ENCODE data around the gene ANKRD13B.
A peak's percentile ranks its signal among the peaks of the same experiment; 100 is the strongest.

ANKRD13B gene

GRCh38 chr17:29563816-29564215 is 29.1 kb upstream of the ANKRD13B start:
- no peaks in the 10 kb centered on the region for H3K9me3 Mint-ChIP-seq
- H3K36me3 Mint-ChIP-seq, result peaks cover 3% of the 10 kb centered on the region
- DNase-seq (ENCODE audit: low spot score in 2 of 2), result peak; percentile 38 to 41
- H3K4me1 Mint-ChIP-seq, result peaks cover 39% of the 10 kb centered on the region
- H3K27ac Mint-ChIP-seq, result peak overlapping the region; percentile 73
- H3K27me3 Mint-ChIP-seq, result no peaks in the 10 kb centered on the region
- peak overlapping the region; percentile 18 for H3K4me3 Mint-ChIP-seq
- peak; percentile 34 for ATAC-seq (ENCODE audit: low read depth)

- peak overlapping the region; percentile 84 for H3K27ac Mint-ChIP-seq
- peak; percentile 6 for ATAC-seq (ENCODE audit: low read depth)
- no peak for DNase-seq (ENCODE audit: low spot score in 2 of 2)
- no peaks in the 10 kb centered on the region for H3K9me3 Mint-ChIP-seq
- H3K4me3 Mint-ChIP-seq, result peak overlapping the region; percentile 95
- H3K4me1 Mint-ChIP-seq, result peaks cover 32% of the 10 kb centered on the region
- peaks cover 3% of the 10 kb centered on the region for H3K36me3 Mint-ChIP-seq
- H3K27me3 Mint-ChIP-seq, result no peaks in the 10 kb centered on the region
These were observed 27.1 kb upstream of the ANKRD13B start for GRCh38 chr17:29565643-29566472.

- Mint-ChIP-seq H3K36me3 (peaks cover 3% of the 10 kb centered on the region), H3K4me1 (peaks cover 31% of the 10 kb centered on the region), H3K9me3 (no peaks in the 10 kb centered on the region), H3K4me3 (peak within 1 kb of the TSS; percentile 97), H3K27ac (peak within 1 kb of the TSS; percentile 91), H3K27me3 (no peaks in the 10 kb centered on the region)
- DNase-seq (ENCODE audit: low spot score in 2 of 2) (peak; percentile 54 to 76), ATAC-seq (ENCODE audit: low read depth) (peak; percentile 21)
These were observed 26.2 kb upstream of the ANKRD13B start, which contains the start of gene ABHD15 for GRCh38 chr17:29566473-29567303. TSS of gene ABHD15 (minus strand) at chr17:29567037. CDS start at chr17:29566966, 71 bp downstream.

- Mint-ChIP-seq H3K36me3 (no peaks in the 10 kb centered on the region), H3K9me3 (no peaks in the 10 kb centered on the region), H3K4me1 (peaks cover 26% of the 10 kb centered on the region), H3K4me3 (peak overlapping the region; percentile 97), H3K27me3 (no peaks in the 10 kb centered on the region), H3K27ac (peak overlapping the region; percentile 91)
- DNase-seq (ENCODE audit: low spot score in 2 of 2), result no peak
- ATAC-seq (ENCODE audit: low read depth), result peak; percentile 9
These were observed 25.7 kb upstream of the ANKRD13B start for GRCh38 chr17:29567304-29567553.

GRCh38 chr17:29567554-29568330 is 25.2 kb upstream of the ANKRD13B start:
- no peaks in the 10 kb centered on the region for H3K36me3 Mint-ChIP-seq
- H3K9me3 Mint-ChIP-seq, result no peaks in the 10 kb centered on the region
- peak; percentile 67 for ATAC-seq (ENCODE audit: low read depth)
- DNase-seq (ENCODE audit: low spot score in 2 of 2), result peak; percentile 73 to 77
- peak overlapping the region; percentile 91 for H3K27ac Mint-ChIP-seq
- peaks cover 23% of the 10 kb centered on the region for H3K4me1 Mint-ChIP-seq
- H3K4me3 Mint-ChIP-seq, result peak overlapping the region; percentile 97
- H3K27me3 Mint-ChIP-seq, result no peaks in the 10 kb centered on the region

- H3K27ac Mint-ChIP-seq, result peak within 1 kb of the TSS; percentile 91
- no peaks in the 10 kb centered on the region for H3K9me3 Mint-ChIP-seq
- DNase-seq (ENCODE audit: low spot score in 2 of 2) (peak; percentile 64 to 70), ATAC-seq (ENCODE audit: low read depth) (peak; percentile 46)
- H3K27me3 Mint-ChIP-seq, result no peaks in the 10 kb centered on the region
- peaks cover 20% of the 10 kb centered on the region for H3K4me1 Mint-ChIP-seq
- peaks cover 2% of the 10 kb centered on the region for H3K36me3 Mint-ChIP-seq
- peak within 1 kb of the TSS; percentile 97 for H3K4me3 Mint-ChIP-seq
These were observed 24.3 kb upstream of the ANKRD13B start, which contains the start of gene TP53I13 for GRCh38 chr17:29568331-29569244. TSS of gene TP53I13 (plus strand) at chr17:29568701. CDS start at chr17:29568759, 58 bp downstream.

GRCh38 chr17:29569245-29569950 is 23.5 kb upstream of the ANKRD13B start:
- Mint-ChIP-seq H3K4me3 (peak overlapping the region; percentile 79), H3K27me3 (no peaks in the 10 kb centered on the region), H3K4me1 (peaks cover 15% of the 10 kb centered on the region), H3K27ac (peak overlapping the region; percentile 91), H3K9me3 (no peaks in the 10 kb centered on the region), H3K36me3 (peaks cover 2% of the 10 kb centered on the region)
- DNase-seq (ENCODE audit: low spot score in 2 of 2) (peak in 1 of 2 donors; percentile 16), ATAC-seq (ENCODE audit: low read depth) (no peak)

- DNase-seq (ENCODE audit: low spot score in 2 of 2), result no peak
- H3K27ac Mint-ChIP-seq, result peak overlapping the region; percentile 15
- no peak for ATAC-seq (ENCODE audit: low read depth)
- no peaks in the 10 kb centered on the region for H3K27me3 Mint-ChIP-seq
- peak overlapping the region; percentile 66 for H3K4me3 Mint-ChIP-seq
- H3K36me3 Mint-ChIP-seq, result peaks cover 5% of the 10 kb centered on the region
- H3K9me3 Mint-ChIP-seq, result no peaks in the 10 kb centered on the region
- peaks cover 20% of the 10 kb centered on the region for H3K4me1 Mint-ChIP-seq
These were observed 22.4 kb upstream of the ANKRD13B start for GRCh38 chr17:29570521-29570920.

GRCh38 chr17:29571486-29571882 is 21.4 kb upstream of the ANKRD13B start:
- H3K9me3 Mint-ChIP-seq, result no peaks in the 10 kb centered on the region
- peaks cover 19% of the 10 kb centered on the region for H3K4me1 Mint-ChIP-seq
- no peak overlapping the region for H3K4me3 Mint-ChIP-seq
- DNase-seq (ENCODE audit: low spot score in 2 of 2) (no peak), ATAC-seq (ENCODE audit: low read depth) (no peak)
- no peak overlapping the region for H3K27ac Mint-ChIP-seq
- peaks cover 5% of the 10 kb centered on the region for H3K36me3 Mint-ChIP-seq
- H3K27me3 Mint-ChIP-seq, result no peaks in the 10 kb centered on the region

- H3K4me1 Mint-ChIP-seq, result peaks cover 19% of the 10 kb centered on the region
- no peaks in the 10 kb centered on the region for H3K27me3 Mint-ChIP-seq
- H3K27ac Mint-ChIP-seq, result no peak overlapping the region
- ATAC-seq (ENCODE audit: low read depth), result no peak
- no peaks in the 10 kb centered on the region for H3K9me3 Mint-ChIP-seq
- no peak for DNase-seq (ENCODE audit: low spot score in 2 of 2)
- peaks cover 5% of the 10 kb centered on the region for H3K36me3 Mint-ChIP-seq
- no peak overlapping the region for H3K4me3 Mint-ChIP-seq
These were observed 20.9 kb upstream of the ANKRD13B start for GRCh38 chr17:29571883-29572681.

GRCh38 chr17:29572691-29573557 is 20.0 kb upstream of the ANKRD13B start:
- Mint-ChIP-seq H3K36me3 (peaks cover 5% of the 10 kb centered on the region), H3K4me3 (peak overlapping the region; percentile 11), H3K9me3 (no peaks in the 10 kb centered on the region), H3K27me3 (no peaks in the 10 kb centered on the region), H3K4me1 (peaks cover 19% of the 10 kb centered on the region), H3K27ac (no peak overlapping the region)
- peak; percentile 65 for ATAC-seq (ENCODE audit: low read depth)
- DNase-seq (ENCODE audit: low spot score in 2 of 2), result peak; percentile 74 to 78

Measured in memory B cell (primary cell).